HEK293 (cell line): ENCODE measurements around the gene DNAJB8.
A peak's percentile ranks its signal among the peaks of the same experiment; 100 is the strongest.

ENCODE experiments used
- CTCF ChIA-PET: fragments of 350-600 bp; formaldehyde crosslinking; extraction: SDS; loops from one replicate; lab custom pipeline; 2021; ENCODE audit warnings: antibody characterized with exemption; lab: Yijun Ruan, JAX
- POLR2A ChIA-PET: fragments of 300-600 bp; formaldehyde crosslinking; extraction: SDS; loops from one replicate; lab custom pipeline; 2020; ENCODE audit warnings: antibody characterized with exemption, inconsistent platforms; lab: Yijun Ruan, JAX
- H3K27ac ChIP-seq: fragments of 200-500 bp; sonication (Bioruptor generic); 2 replicates; pipeline ENCODE4 v1.5.1; 2014; ENCODE audit warnings: low read depth, low read length, control low read depth, inconsistent platforms; ENCODE audit errors: extremely low read depth
- H3K36me3 ChIP-seq, 2 experiments: fragments of 200-500 bp in 1 of 2; sonication (Bioruptor generic) in 1 of 2; 1 replicate in 1 of 2; 2 replicates in 1 of 2; pipeline ENCODE4 v1.5.1; 2014 to 2017; ENCODE audit warnings: inconsistent platforms in 2 of 2, low read length in 2 of 2; ENCODE audit not compliant: control insufficient read depth in 2 of 2, insufficient read depth in 1 of 2
- H3K4me1 ChIP-seq: fragments of 200-500 bp; sonication (Bioruptor generic); 2 replicates; pipeline ENCODE4 v1.5.1; 2014; ENCODE audit warnings: mild to moderate bottlenecking, low read length, inconsistent platforms; ENCODE audit not compliant: control insufficient read depth, insufficient read depth
- H3K4me3 ChIP-seq: 2 replicates; pipeline ENCODE4 v1.5.1; 2011; ENCODE audit warnings: low read depth, mild to moderate bottlenecking, control low read depth, low read length, moderate library complexity
- H3K9me3 ChIP-seq: fragments of 200-500 bp; sonication (Bioruptor generic); 2 replicates; pipeline ENCODE4 v1.5.1; 2014; ENCODE audit warnings: low read depth, low read length, inconsistent platforms; ENCODE audit not compliant: control insufficient read depth, insufficient read depth
- BCL11B ChIP-seq: fragments of 450-650 bp; formaldehyde crosslinking; IDR thresholded peaks from 2 replicates; pipeline ENCODE4 v1.5.1; 2016; ENCODE audit warnings: low read depth, missing biosample characterization, missing genetic modification characterization
- HOXD13 ChIP-seq: sonication (generic); formaldehyde crosslinking; IDR thresholded peaks from 2 replicates; pipeline ENCODE4 v1.8.0; 2022; ENCODE audit warnings: missing genetic modification reagents, borderline replicate concordance
- KLF1 ChIP-seq: fragments of 450-650 bp; formaldehyde crosslinking; IDR thresholded peaks from 2 replicates; pipeline ENCODE4 v1.5.1; 2016; ENCODE audit warnings: missing biosample characterization, missing genetic modification characterization
- RBAK ChIP-seq: fragments of 450-650 bp; formaldehyde crosslinking; IDR thresholded peaks from 2 replicates; pipeline ENCODE4 v1.5.1; 2016; ENCODE audit warnings: missing biosample characterization, missing genetic modification characterization
- SCRT1 ChIP-seq: fragments of 450-650 bp; formaldehyde crosslinking; IDR thresholded peaks from 2 replicates; pipeline ENCODE4 v1.5.1; 2016; ENCODE audit warnings: missing biosample characterization, missing genetic modification characterization, borderline replicate concordance
- WT1 ChIP-seq: fragments of 450-650 bp; formaldehyde crosslinking; IDR thresholded peaks from 2 replicates; pipeline ENCODE4 v1.5.1; 2016; ENCODE audit warnings: missing biosample characterization, missing genetic modification characterization
- ZBTB48 ChIP-seq: fragments of 450-650 bp; formaldehyde crosslinking; IDR thresholded peaks from 2 replicates; pipeline ENCODE4 v1.5.1; 2016; ENCODE audit warnings: missing biosample characterization, missing genetic modification characterization
- ZBTB7A ChIP-seq: fragments of 450-650 bp; formaldehyde crosslinking; IDR thresholded peaks from 2 replicates; pipeline ENCODE4 v1.5.1; 2016; ENCODE audit warnings: low read depth, missing biosample characterization, missing genetic modification characterization
- ZNF132 ChIP-seq: fragments of 450-650 bp; formaldehyde crosslinking; IDR thresholded peaks from 2 replicates; pipeline ENCODE4 v1.5.1; 2017; ENCODE audit warnings: missing biosample characterization, missing genetic modification characterization, borderline replicate concordance
- ZNF133 ChIP-seq: fragments of 450-650 bp; formaldehyde crosslinking; IDR thresholded peaks from 2 replicates; pipeline ENCODE4 v1.5.1; 2016; ENCODE audit warnings: missing biosample characterization, missing genetic modification characterization
- ZNF157 ChIP-seq: fragments of 450-650 bp; formaldehyde crosslinking; IDR thresholded peaks from 2 replicates; pipeline ENCODE4 v1.5.1; 2016; ENCODE audit warnings: missing biosample characterization, missing genetic modification characterization
- ZNF26 ChIP-seq: fragments of 450-650 bp; formaldehyde crosslinking; IDR thresholded peaks from 2 replicates; pipeline ENCODE4 v1.5.1; 2016; ENCODE audit warnings: missing biosample characterization, missing genetic modification characterization
- ZNF37A ChIP-seq: fragments of 450-650 bp; IDR thresholded peaks from 2 replicates; pipeline ENCODE4 v1.5.1; 2018; ENCODE audit warnings: missing biosample characterization, missing genetic modification characterization
- ZNF48 ChIP-seq: fragments of 450-650 bp; formaldehyde crosslinking; IDR thresholded peaks from 2 replicates; pipeline ENCODE4 v1.5.1; 2016; ENCODE audit warnings: missing biosample characterization, missing genetic modification characterization
- ZNF558 ChIP-seq: fragments of 450-650 bp; formaldehyde crosslinking; IDR thresholded peaks from 2 replicates; pipeline ENCODE4 v1.5.1; 2016; ENCODE audit warnings: missing biosample characterization, missing genetic modification characterization
- ZNF610 ChIP-seq: fragments of 450-650 bp; formaldehyde crosslinking; IDR thresholded peaks from 2 replicates; pipeline ENCODE4 v1.5.1; 2016; ENCODE audit warnings: missing biosample characterization, missing genetic modification characterization, borderline replicate concordance
- ZNF654 ChIP-seq: fragments of 450-650 bp; formaldehyde crosslinking; IDR thresholded peaks from 2 replicates; pipeline ENCODE4 v1.5.1; 2016; ENCODE audit warnings: low read depth, missing biosample characterization, missing genetic modification characterization
- ZNF707 ChIP-seq: fragments of 450-650 bp; formaldehyde crosslinking; IDR thresholded peaks from 2 replicates; pipeline ENCODE4 v1.5.1; 2016; ENCODE audit warnings: missing biosample characterization, missing genetic modification characterization
- ZNF747 ChIP-seq: fragments of 450-650 bp; formaldehyde crosslinking; IDR thresholded peaks from 2 replicates; pipeline ENCODE4 v1.5.1; 2016; ENCODE audit warnings: missing biosample characterization, missing genetic modification characterization
- ZNF76 ChIP-seq: fragments of 450-650 bp; formaldehyde crosslinking; IDR thresholded peaks from 2 replicates; pipeline ENCODE4; 2016; ENCODE audit warnings: low read depth, missing biosample characterization, missing genetic modification characterization, borderline replicate concordance
- ZNF837 ChIP-seq: fragments of 450-650 bp; formaldehyde crosslinking; IDR thresholded peaks from 2 replicates; pipeline ENCODE4 v1.5.1; 2016; ENCODE audit warnings: missing biosample characterization, missing genetic modification characterization
- ZSCAN16 ChIP-seq: fragments of 450-650 bp; formaldehyde crosslinking; IDR thresholded peaks from 2 replicates; pipeline ENCODE4 v1.5.1; 2016; ENCODE audit warnings: missing biosample characterization, missing genetic modification characterization
- TF ChIP-seq, protein P1 (sequence below): fragments of 450-650 bp; formaldehyde crosslinking; IDR thresholded peaks from 2 replicates; pipeline ENCODE4 v1.5.1; 2017; ENCODE audit warnings: missing biosample characterization, mild to moderate bottlenecking, missing genetic modification characterization, moderate library complexity
- TF ChIP-seq, protein P2 (sequence below): fragments of 450-650 bp; formaldehyde crosslinking; IDR thresholded peaks from 2 replicates; pipeline ENCODE4 v1.5.1; 2016; ENCODE audit warnings: missing biosample characterization, missing genetic modification characterization
- TF ChIP-seq, protein P3 (sequence below): fragments of 450-650 bp; IDR thresholded peaks from 2 replicates; pipeline ENCODE4 v1.5.1; 2018; ENCODE audit warnings: missing biosample characterization, missing genetic modification characterization

Gene DNAJB8

GRCh38 chr3:128448491-128448890 is 18.2 kb downstream of the DNAJB8 start:
- H3K4me1 ChIP-seq, result no peaks in the 10 kb centered on the region
- H3K4me3 ChIP-seq, result no peak overlapping the region
- ChIA-PET POLR2A (no interaction called here), CTCF (no interaction called here)
- H3K36me3 ChIP-seq, result no peaks in the 10 kb centered on the region
- no peak overlapping the region for H3K27ac ChIP-seq
- TF ChIP-seq ZBTB7A (no peak), ZNF558 (tag by site-specific recombination) (no peak), ZNF157 (no peak), BCL11B (no peak)
- TF ChIP-seq, protein P1, sequence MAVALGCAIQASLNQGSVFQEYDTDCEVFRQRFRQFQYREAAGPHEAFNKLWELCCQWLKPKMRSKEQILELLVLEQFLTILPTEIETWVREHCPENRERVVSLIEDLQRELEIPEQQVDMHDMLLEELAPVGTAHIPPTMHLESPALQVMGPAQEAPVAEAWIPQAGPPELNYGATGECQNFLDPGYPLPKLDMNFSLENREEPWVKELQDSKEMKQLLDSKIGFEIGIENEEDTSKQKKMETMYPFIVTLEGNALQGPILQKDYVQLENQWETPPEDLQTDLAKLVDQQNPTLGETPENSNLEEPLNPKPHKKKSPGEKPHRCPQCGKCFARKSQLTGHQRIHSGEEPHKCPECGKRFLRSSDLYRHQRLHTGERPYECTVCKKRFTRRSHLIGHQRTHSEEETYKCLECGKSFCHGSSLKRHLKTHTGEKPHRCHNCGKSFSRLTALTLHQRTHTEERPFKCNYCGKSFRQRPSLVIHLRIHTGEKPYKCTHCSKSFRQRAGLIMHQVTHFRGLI (tag by site-specific recombination), result no peak
- TF ChIP-seq, all 188 proteins: peak for 0
- no peaks in the 10 kb centered on the region for H3K9me3 ChIP-seq

GRCh38 chr3:128447561-128448013 is 19.1 kb downstream of the DNAJB8 start:
- POLR2A ChIA-PET, result no interaction called here
- CTCF ChIA-PET, result no interaction called here

GRCh38 chr3:128446821-128447220 is 19.9 kb downstream of the DNAJB8 start:
- H3K36me3 ChIP-seq, result no peaks in the 10 kb centered on the region
- H3K4me3 ChIP-seq, result no peak overlapping the region
- no peaks in the 10 kb centered on the region for H3K9me3 ChIP-seq
- CTCF ChIA-PET, result no interaction called here
- H3K4me1 ChIP-seq, result no peaks in the 10 kb centered on the region
- TF ChIP-seq ZNF610 (tag by site-specific recombination) (no peak), KLF1 (no peak), ZNF837 (tag by site-specific recombination) (no peak)
- POLR2A ChIA-PET, result no interaction called here
- H3K27ac ChIP-seq, result no peak overlapping the region

More at GRCh38 chr3:128447561-128448013, 19.1 kb downstream of the DNAJB8 start:
- H3K9me3 ChIP-seq, result no peaks in the 10 kb centered on the region
- no peak for TF ChIP-seq ZNF76
- TF ChIP-seq, all 188 proteins: peak for 0
- Histone ChIP-seq H3K4me3 (no peak overlapping the region), H3K27ac (no peak overlapping the region), H3K36me3 (no peaks in the 10 kb centered on the region), H3K4me1 (no peaks in the 10 kb centered on the region)

- H3K4me1 ChIP-seq, result no peaks in the 10 kb centered on the region
- H3K9me3 ChIP-seq, result no peaks in the 10 kb centered on the region
- ChIA-PET CTCF (no interaction called here), POLR2A (no interaction called here)
- no peak overlapping the region for H3K27ac ChIP-seq
- H3K36me3 ChIP-seq, result no peaks in the 10 kb centered on the region
- no peak overlapping the region for H3K4me3 ChIP-seq
- TF ChIP-seq ZSCAN16 (no peak), ZNF76 (no peak), ZNF133 (no peak), ZNF48 (tag by site-specific recombination) (no peak), ZNF37A (tag by site-specific recombination) (no peak), ZNF157 (no peak), ZNF26 (tag by site-specific recombination) (no peak), HOXD13 (CRISPR knock-in tag) (no peak), ZNF707 (tag by site-specific recombination) (no peak), WT1 (no peak), ZNF132 (no peak), SCRT1 (tag by site-specific recombination) (no peak), RBAK (no peak), ZNF837 (tag by site-specific recombination) (no peak), ZNF654 (no peak), ZNF747 (tag by site-specific recombination) (no peak), ZBTB48 (tag by site-specific recombination) (no peak)
- TF ChIP-seq, protein P2, sequence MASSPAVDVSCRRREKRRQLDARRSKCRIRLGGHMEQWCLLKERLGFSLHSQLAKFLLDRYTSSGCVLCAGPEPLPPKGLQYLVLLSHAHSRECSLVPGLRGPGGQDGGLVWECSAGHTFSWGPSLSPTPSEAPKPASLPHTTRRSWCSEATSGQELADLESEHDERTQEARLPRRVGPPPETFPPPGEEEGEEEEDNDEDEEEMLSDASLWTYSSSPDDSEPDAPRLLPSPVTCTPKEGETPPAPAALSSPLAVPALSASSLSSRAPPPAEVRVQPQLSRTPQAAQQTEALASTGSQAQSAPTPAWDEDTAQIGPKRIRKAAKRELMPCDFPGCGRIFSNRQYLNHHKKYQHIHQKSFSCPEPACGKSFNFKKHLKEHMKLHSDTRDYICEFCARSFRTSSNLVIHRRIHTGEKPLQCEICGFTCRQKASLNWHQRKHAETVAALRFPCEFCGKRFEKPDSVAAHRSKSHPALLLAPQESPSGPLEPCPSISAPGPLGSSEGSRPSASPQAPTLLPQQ (tag by site-specific recombination), result no peak
- TF ChIP-seq, protein P3, sequence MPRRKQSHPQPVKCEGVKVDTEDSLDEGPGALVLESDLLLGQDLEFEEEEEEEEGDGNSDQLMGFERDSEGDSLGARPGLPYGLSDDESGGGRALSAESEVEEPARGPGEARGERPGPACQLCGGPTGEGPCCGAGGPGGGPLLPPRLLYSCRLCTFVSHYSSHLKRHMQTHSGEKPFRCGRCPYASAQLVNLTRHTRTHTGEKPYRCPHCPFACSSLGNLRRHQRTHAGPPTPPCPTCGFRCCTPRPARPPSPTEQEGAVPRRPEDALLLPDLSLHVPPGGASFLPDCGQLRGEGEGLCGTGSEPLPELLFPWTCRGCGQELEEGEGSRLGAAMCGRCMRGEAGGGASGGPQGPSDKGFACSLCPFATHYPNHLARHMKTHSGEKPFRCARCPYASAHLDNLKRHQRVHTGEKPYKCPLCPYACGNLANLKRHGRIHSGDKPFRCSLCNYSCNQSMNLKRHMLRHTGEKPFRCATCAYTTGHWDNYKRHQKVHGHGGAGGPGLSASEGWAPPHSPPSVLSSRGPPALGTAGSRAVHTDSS, result peak; percentile 72
These were observed 21.3 kb downstream of the DNAJB8 start for GRCh38 chr3:128445357-128445756.
